MM.1S (cell line): Measurements from ENCODE around the gene PSEN1.

ENCODE experiments used
- DNase-seq: peaks from one replicate; pipeline ENCODE4 v3.0.0-alpha.2; 2015
- H2AFZ ChIP-seq: fragments of 300-600 bp; sonication (generic); 2 replicates; pipeline ENCODE4 v1.6.0; 2016; ENCODE audit warnings: antibody characterized with exemption, low read length
- H3F3A ChIP-seq: fragments of 300-600 bp; sonication (generic); 2 replicates; pipeline ENCODE4 v1.6.1; 2016; ENCODE audit warnings: mild to moderate bottlenecking, antibody characterized with exemption, low read length, moderate library complexity, mixed read lengths; ENCODE audit not compliant: insufficient read depth
- H3K27ac ChIP-seq: fragments of 300-600 bp; sonication (generic); 2 replicates; pipeline ENCODE4 v1.5.1; 2016; ENCODE audit warnings: mild to moderate bottlenecking, low read length
- H3K27me3 ChIP-seq: fragments of 300-600 bp; sonication (generic); replicated peaks from 2 replicates; pipeline ENCODE4 v1.6.0; 2016; ENCODE audit warnings: low read length; ENCODE audit not compliant: insufficient read depth
- H3K36me3 ChIP-seq: fragments of 300-600 bp; sonication (generic); replicated peaks from 2 replicates; pipeline ENCODE4 v1.6.1; 2016; ENCODE audit warnings: mild to moderate bottlenecking, low read length, mixed read lengths; ENCODE audit not compliant: insufficient read depth
- H3K4me1 ChIP-seq: fragments of 300-600 bp; sonication (generic); 2 replicates; pipeline ENCODE4 v1.6.1; 2016; ENCODE audit warnings: low read length, mixed read lengths
- H3K4me2 ChIP-seq: fragments of 300-600 bp; sonication (generic); 2 replicates; pipeline ENCODE4 v1.6.0; 2016; ENCODE audit warnings: low read depth, low read length
- H3K4me3 ChIP-seq: fragments of 300-600 bp; sonication (generic); 2 replicates; pipeline ENCODE4 v1.5.1; 2016; ENCODE audit warnings: low read length, mixed read lengths
- H3K79me2 ChIP-seq: fragments of 300-600 bp; sonication (generic); 2 replicates; pipeline ENCODE4 v1.6.1; 2016; ENCODE audit warnings: mixed run types, low read length, mixed read lengths
- H3K9ac ChIP-seq: fragments of 300-600 bp; sonication (generic); 2 replicates; pipeline ENCODE4 v1.6.1; 2016; ENCODE audit warnings: low read length, mixed read lengths
- H3K9me2 ChIP-seq: fragments of 300-600 bp; sonication (generic); replicated peaks from 2 replicates; pipeline ENCODE4 v1.6.1; 2016; ENCODE audit warnings: mild to moderate bottlenecking, low read length, mixed read lengths; ENCODE audit not compliant: insufficient read depth
- H3K9me3 ChIP-seq: fragments of 300-600 bp; sonication (generic); replicated peaks from 2 replicates; pipeline ENCODE4 v1.6.1; 2016; ENCODE audit warnings: mild to moderate bottlenecking, low read length, mixed read lengths; ENCODE audit not compliant: insufficient read depth
- H4K20me1 ChIP-seq: fragments of 300-600 bp; sonication (generic); 2 replicates; pipeline ENCODE4 v1.6.1; 2016; ENCODE audit warnings: mild to moderate bottlenecking, low read length, moderate library complexity, mixed read lengths; ENCODE audit not compliant: insufficient read depth
- EZH2 ChIP-seq: fragments of 300-600 bp; sonication (generic); optimal IDR thresholded peaks from 2 replicates; pipeline ENCODE3; 2017; ENCODE audit warnings: low read depth, mild to moderate bottlenecking, antibody characterized with exemption, low read length, mixed read lengths
- EZH2phosphoT487 ChIP-seq: fragments of 300-600 bp; sonication (generic); IDR thresholded peaks from 2 replicates; pipeline ENCODE4 v1.6.1; 2018; ENCODE audit warnings: antibody characterized with exemption, low read length
- TF ChIP-seq, protein P1 (sequence below): fragments of 300-600 bp; sonication (generic); IDR thresholded peaks from 2 replicates; pipeline ENCODE4 v1.5.1; 2016; ENCODE audit warnings: antibody characterized with exemption, low read length, mixed read lengths

The PSEN1 gene

DNA sequence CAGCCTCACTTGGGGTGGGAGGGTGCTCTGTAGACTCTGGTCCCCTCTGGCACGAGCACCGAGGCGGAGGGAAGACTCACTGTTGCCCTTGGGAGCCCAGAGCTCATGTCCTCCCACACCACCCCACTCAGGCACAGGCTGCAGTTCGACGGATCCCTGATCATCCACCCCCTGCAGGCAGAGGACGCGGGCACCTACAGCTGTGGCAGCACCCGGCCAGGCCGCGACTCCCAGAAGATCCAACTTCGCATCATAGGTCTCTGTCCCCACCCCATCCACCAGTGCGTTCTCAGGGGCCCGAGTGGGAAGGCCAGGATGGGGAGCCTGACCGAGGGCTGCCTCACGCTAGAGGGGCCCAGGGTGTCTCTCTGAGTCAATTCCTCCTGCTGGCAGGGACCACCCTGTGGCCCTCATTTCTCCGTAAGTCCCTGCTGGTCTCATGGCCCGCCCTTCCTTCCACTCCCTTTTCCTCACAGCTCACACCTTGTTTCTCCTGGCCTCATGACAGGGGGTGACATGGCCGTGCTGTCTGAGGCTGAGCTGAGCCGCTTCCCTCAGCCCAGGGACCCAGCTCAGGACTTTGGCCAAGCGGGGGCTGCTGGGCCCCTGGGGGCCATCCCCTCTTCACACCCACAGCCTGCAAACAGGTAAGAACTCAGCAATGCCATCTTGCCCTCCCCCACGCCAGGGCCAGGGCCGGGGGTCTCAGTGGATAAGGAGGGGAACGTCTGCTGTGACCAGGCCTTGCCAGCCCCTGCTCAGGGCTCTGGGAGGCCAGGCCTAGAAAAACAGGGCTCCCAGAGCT lies 128.0 kb downstream of the PSEN1 start:
- H3K4me3 ChIP-seq, result no peak overlapping the region
- TF ChIP-seq EZH2 (no peak), EZH2phosphoT487 (no peak)
- TF ChIP-seq, protein P1, sequence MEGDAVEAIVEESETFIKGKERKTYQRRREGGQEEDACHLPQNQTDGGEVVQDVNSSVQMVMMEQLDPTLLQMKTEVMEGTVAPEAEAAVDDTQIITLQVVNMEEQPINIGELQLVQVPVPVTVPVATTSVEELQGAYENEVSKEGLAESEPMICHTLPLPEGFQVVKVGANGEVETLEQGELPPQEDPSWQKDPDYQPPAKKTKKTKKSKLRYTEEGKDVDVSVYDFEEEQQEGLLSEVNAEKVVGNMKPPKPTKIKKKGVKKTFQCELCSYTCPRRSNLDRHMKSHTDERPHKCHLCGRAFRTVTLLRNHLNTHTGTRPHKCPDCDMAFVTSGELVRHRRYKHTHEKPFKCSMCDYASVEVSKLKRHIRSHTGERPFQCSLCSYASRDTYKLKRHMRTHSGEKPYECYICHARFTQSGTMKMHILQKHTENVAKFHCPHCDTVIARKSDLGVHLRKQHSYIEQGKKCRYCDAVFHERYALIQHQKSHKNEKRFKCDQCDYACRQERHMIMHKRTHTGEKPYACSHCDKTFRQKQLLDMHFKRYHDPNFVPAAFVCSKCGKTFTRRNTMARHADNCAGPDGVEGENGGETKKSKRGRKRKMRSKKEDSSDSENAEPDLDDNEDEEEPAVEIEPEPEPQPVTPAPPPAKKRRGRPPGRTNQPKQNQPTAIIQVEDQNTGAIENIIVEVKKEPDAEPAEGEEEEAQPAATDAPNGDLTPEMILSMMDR, result no peak
- H3F3A ChIP-seq, result no peaks in the 10 kb centered on the region
- no peak overlapping the region for H2AFZ ChIP-seq
- no peaks in the 10 kb centered on the region for H3K36me3 ChIP-seq
- H3K9ac ChIP-seq, result no peak overlapping the region
- H3K27ac ChIP-seq, result no peak overlapping the region
- no peak for DNase-seq
- H3K4me2 ChIP-seq, result no peak overlapping the region
- no peaks in the 10 kb centered on the region for H3K9me2 ChIP-seq
- no peaks in the 10 kb centered on the region for H3K9me3 ChIP-seq
- no peaks in the 10 kb centered on the region for H3K27me3 ChIP-seq
- no peaks in the 10 kb centered on the region for H3K79me2 ChIP-seq
- H4K20me1 ChIP-seq, result no peaks in the 10 kb centered on the region
- no peaks in the 10 kb centered on the region for H3K4me1 ChIP-seq

DNA sequence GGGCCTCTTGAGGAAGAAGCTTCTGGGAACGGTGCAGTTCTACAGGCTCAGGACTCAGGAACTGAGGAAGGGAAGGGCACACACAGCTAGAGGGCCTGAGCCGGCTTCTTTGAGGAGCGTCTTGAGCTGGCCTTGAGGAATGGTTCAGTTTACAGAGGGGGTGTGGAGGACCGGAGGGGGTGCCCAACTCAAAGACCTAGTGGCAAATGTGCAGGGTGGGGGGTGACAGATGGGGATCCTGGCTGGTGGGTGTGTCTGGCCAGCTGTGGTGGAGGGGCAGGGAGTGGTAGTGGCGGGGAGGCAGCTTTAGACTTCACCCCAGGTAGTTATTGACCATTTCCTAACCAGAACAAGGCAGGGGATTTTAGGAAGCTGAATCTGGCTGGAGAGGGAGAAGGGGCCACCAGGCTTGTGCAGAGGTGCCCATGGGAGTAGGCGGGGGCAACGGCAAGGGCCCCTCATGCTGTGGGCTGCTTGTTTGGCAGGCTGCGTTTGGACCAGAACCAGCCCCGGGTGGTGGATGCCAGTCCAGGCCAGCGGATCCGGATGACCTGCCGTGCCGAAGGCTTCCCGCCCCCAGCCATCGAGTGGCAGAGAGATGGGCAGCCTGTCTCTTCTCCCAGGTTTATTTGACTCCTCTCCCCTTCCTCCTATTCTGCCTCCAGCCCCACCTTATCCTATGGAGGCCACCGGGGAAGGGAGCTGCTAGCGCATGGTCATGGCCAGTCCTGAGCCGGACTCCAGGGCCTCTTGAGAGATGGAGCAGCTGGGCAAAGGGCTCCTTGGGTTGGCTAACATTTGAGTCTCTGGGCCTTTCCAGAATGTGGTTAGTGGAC lies 128.8 kb downstream of the PSEN1 start:
- H3K27me3 ChIP-seq, result no peaks in the 10 kb centered on the region
- no peak overlapping the region for H3K27ac ChIP-seq
- H3K4me1 ChIP-seq, result no peaks in the 10 kb centered on the region
- no peak for DNase-seq
- H3F3A ChIP-seq, result no peaks in the 10 kb centered on the region
- no peaks in the 10 kb centered on the region for H3K79me2 ChIP-seq
- no peak overlapping the region for H3K4me3 ChIP-seq
- no peaks in the 10 kb centered on the region for H3K9me3 ChIP-seq
- TF ChIP-seq EZH2, result no peak
- no peak for TF ChIP-seq EZH2phosphoT487
- TF ChIP-seq, protein P1, result no peak
- no peaks in the 10 kb centered on the region for H3K9me2 ChIP-seq
- H2AFZ ChIP-seq, result no peak overlapping the region
- H3K4me2 ChIP-seq, result no peak overlapping the region
- H4K20me1 ChIP-seq, result no peaks in the 10 kb centered on the region
- no peaks in the 10 kb centered on the region for H3K36me3 ChIP-seq
- H3K9ac ChIP-seq, result no peak overlapping the region

DNA sequence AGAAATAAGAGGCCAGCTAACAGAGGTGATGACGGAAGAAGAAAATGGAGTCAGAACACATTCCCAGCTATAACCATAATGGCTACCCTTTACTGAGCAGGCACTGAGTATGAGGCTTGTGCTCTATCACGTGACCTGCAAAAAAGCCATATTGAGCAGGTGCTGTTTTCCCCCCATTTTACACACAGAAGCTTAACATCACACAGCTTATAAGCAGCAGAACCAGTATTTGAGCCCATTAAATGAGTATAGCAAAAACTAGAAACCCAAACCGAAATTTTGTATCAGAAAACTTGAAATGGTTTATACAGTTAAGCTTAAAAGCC lies 129.4 kb downstream of the PSEN1 start:
- H3K79me2 ChIP-seq, result no peaks in the 10 kb centered on the region
- H3K9ac ChIP-seq, result no peak overlapping the region
- no peaks in the 10 kb centered on the region for H3F3A ChIP-seq
- no peak overlapping the region for H3K4me3 ChIP-seq
- DNase-seq, result no peak
- H3K4me1 ChIP-seq, result no peaks in the 10 kb centered on the region
- no peaks in the 10 kb centered on the region for H3K36me3 ChIP-seq
- H4K20me1 ChIP-seq, result no peaks in the 10 kb centered on the region
- no peak overlapping the region for H3K4me2 ChIP-seq
- no peaks in the 10 kb centered on the region for H3K9me3 ChIP-seq
- H3K27me3 ChIP-seq, result no peaks in the 10 kb centered on the region
- H3K27ac ChIP-seq, result no peak overlapping the region
- no peak overlapping the region for H2AFZ ChIP-seq
- H3K9me2 ChIP-seq, result no peaks in the 10 kb centered on the region
- TF ChIP-seq EZH2phosphoT487 (no peak), EZH2 (no peak)
- TF ChIP-seq, protein P1, result no peak
